MCF 10A (cell line): ENCODE data around the gene SAMD10. TPM values are rescaled to one million over a fixed set of nuclear protein-coding genes. Genes with fewer than 3 reads are reported as not detected.

Experiments
- BruUV-seq: library from RNA; stranded (reverse); fragments of 400-500 nt; replicated peaks from 2 replicates; lab custom pipeline; 2021; lab: Mats Ljungman, UMichigan
- CTCF ChIA-PET: fragments of 300-600 bp; sonication (Branson Sonifier 250); formaldehyde crosslinking; extraction: SDS; loops from one replicate; lab custom pipeline; 2021; ENCODE audit warnings: antibody characterized with exemption, inconsistent platforms; lab: Yijun Ruan, JAX
- POLR2A ChIA-PET: fragments of 300-600, 350-650 bp; sonication (Branson Sonifier 250); formaldehyde crosslinking; extraction: SDS; loops from one replicate; lab custom pipeline; 2020; ENCODE audit warnings: antibody characterized with exemption, inconsistent platforms; lab: Yijun Ruan, JAX
- DNase-seq: peaks from one replicate; pipeline ENCODE4 v3.0.0-alpha.2; 2018; ENCODE audit not compliant: unreplicated experiment
- H3K27ac Mint-ChIP-seq: one replicate; pipeline ENCODE4 v1.8.0; 2022; ENCODE audit warnings: mild to moderate bottlenecking, low read depth, mixed read lengths; ENCODE audit not compliant: unreplicated experiment
- H3K27me3 Mint-ChIP-seq: one replicate; pipeline ENCODE4 v1.8.0; 2022; ENCODE audit warnings: mixed read lengths; ENCODE audit not compliant: insufficient read depth, unreplicated experiment
- H3K36me3 Mint-ChIP-seq: one replicate; pipeline ENCODE4 v1.8.0; 2022; ENCODE audit warnings: mild to moderate bottlenecking, moderate library complexity, mixed read lengths; ENCODE audit not compliant: insufficient read depth, unreplicated experiment
- H3K4me1 Mint-ChIP-seq: one replicate; pipeline ENCODE4 v1.8.0; 2022; ENCODE audit warnings: mixed read lengths; ENCODE audit not compliant: insufficient read depth, unreplicated experiment
- H3K4me3 Mint-ChIP-seq: one replicate; pipeline ENCODE4 v1.8.0; 2022; ENCODE audit warnings: mild to moderate bottlenecking, moderate library complexity, mixed read lengths; ENCODE audit not compliant: unreplicated experiment
- H3K9me3 Mint-ChIP-seq: one replicate; pipeline ENCODE4 v1.8.0; 2022; ENCODE audit warnings: mixed read lengths; ENCODE audit not compliant: unreplicated experiment
- CTCF ChIP-seq: fragments of 200-600 bp; IDR thresholded peaks from one replicate; pipeline ENCODE4 v1.8.0; 2022; ENCODE audit warnings: antibody characterized with exemption, mild to moderate bottlenecking; ENCODE audit not compliant: unreplicated experiment
- intact Hi-C: fragments of 100-400 bp; cut with micrococcal nuclease; formaldehyde crosslinking; loops from 2 replicates; pipeline ENCODE4 v1.14.1; 2022
- total RNA-seq: library from RNA; stranded (reverse); gene quantifications from 2 replicates; pipeline ENCODE4 v1.2.3, GENCODE V29; 2022

The SAMD10 gene
- total RNA-seq, 1 experiment from 2014 or later, result 4.4 TPM

DNA sequence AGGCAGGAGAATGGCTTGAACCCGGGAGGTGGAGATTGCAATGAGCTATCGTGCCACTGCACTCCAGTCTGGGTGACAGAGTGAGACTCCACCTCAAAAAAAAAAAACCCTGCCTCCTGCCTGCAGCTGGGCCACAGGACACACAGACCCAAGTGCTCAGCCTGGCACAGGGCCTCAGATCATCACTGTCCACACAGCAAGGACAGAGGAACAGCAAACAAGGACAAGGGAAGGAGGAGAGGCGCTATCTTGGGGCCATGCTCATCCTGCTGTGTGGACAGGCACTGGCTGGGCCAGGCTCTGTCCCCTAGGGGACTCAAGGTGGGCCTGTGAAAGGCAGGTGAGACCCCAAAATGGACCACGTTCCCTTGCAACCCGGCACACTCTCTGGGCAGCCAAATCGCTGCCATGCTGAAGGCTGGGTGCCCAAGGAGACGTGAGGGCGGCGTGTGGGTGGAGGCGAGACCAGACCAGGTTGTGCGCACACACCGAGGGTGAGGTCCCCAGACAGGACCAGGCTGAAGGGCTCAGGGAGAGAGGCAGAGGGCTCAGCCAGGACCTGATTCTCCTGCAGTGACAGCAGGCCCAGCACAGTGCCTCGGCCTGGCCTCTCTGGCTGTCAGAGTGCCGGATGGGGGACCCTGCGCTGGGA is 32.3 kb downstream of the SAMD10 start:
- Mint-ChIP-seq H3K27me3 (no peaks in the 10 kb centered on the region), H3K36me3 (peaks cover 49% of the 10 kb centered on the region), H3K4me3 (no peak overlapping the region), H3K9me3 (no peaks in the 10 kb centered on the region), H3K27ac (no peak overlapping the region), H3K4me1 (peaks cover 10% of the 10 kb centered on the region)
- ChIA-PET CTCF (no interaction called here), POLR2A (interaction anchor here (0.6 to 0.7 kb wide), 3 partner anchors 36 to 131 kb away, joined by 3 read pairs; no protein-coding TSS in a partner anchor)
- no TSS peak for BruUV-seq
- intact Hi-C loops, result no loop called here
- no peak for DNase-seq
- no peak for TF ChIP-seq CTCF

GRCh38 chr20:63945921-63946920 is 33.2 kb downstream of the SAMD10 start:
- Mint-ChIP-seq H3K27me3 (no peaks in the 10 kb centered on the region), H3K4me3 (no peak overlapping the region), H3K27ac (no peak overlapping the region), H3K4me1 (peaks cover 10% of the 10 kb centered on the region), H3K9me3 (no peaks in the 10 kb centered on the region), H3K36me3 (peaks cover 57% of the 10 kb centered on the region)
- CTCF ChIA-PET, result interaction anchor here (0.6 kb wide), 1 partner anchor 636 kb away, joined by 3 read pairs; no protein-coding TSS in a partner anchor
- no peak for DNase-seq
- intact Hi-C loops, result no loop called here
- no TSS peak for BruUV-seq
- POLR2A ChIA-PET, result interaction anchor here (0.6 to 1.0 kb wide), 4 partner anchors 9 to 130 kb away, joined by 3 to 4 read pairs (median 3); no protein-coding TSS in a partner anchor
- no peak for TF ChIP-seq CTCF

DNA sequence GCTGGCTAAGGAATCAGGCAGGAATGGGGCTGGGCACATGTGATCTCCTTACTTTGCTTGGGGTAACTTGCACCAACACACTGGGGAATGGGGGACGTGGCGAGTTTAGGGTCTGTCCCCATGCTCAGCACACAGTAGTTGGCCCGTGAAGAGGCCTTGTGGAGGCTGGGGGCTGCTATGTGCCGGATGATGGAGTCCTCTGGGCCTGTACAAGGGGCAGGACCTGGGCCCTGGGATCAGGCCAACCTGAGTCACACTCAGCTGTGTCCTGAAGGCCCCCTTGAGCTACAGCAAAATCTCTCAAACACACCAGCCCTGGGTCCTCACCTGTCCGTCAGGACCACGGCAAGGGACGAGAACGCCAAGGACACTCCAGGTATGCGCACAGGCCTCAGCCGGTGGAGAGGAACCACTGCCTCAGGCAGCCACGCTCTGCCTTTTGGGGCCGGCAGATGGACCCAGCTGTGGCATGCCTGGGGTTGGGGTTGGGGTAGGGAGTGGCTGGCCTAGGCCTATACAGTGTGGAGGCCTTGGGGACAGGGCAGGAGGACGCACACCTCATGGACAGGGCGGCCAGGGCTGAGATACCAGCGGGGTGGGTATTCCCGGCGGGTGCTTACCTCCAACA is 34.3 kb downstream of the SAMD10 start:
- peaks cover 10% of the 10 kb centered on the region for H3K4me1 Mint-ChIP-seq
- POLR2A ChIA-PET, result interaction anchor here (1.0 kb wide), 1 partner anchor 10 kb away, joined by 4 read pairs; no protein-coding TSS in a partner anchor
- no peak for DNase-seq
- H3K27ac Mint-ChIP-seq, result no peak overlapping the region
- H3K36me3 Mint-ChIP-seq, result peaks cover 57% of the 10 kb centered on the region
- intact Hi-C loops, result no loop called here
- H3K27me3 Mint-ChIP-seq, result no peaks in the 10 kb centered on the region
- no peaks in the 10 kb centered on the region for H3K9me3 Mint-ChIP-seq
- CTCF ChIA-PET, result interaction anchor here (0.6 kb wide), 1 partner anchor 635 kb away, joined by 3 read pairs; no protein-coding TSS in a partner anchor
- H3K4me3 Mint-ChIP-seq, result no peak overlapping the region
- TF ChIP-seq CTCF, result no peak
- BruUV-seq, result no TSS peak
